GM12873 (cell line): ENCODE results near the gene KCNH8.

Experiments used
- TF ChIP-seq, protein P1 (sequence below): IDR thresholded peaks from 2 replicates; pipeline ENCODE4 v1.5.1; 2012; ENCODE audit warnings: low read depth, mild to moderate bottlenecking, moderate library complexity, low read length, control low read depth; ENCODE audit not compliant: insufficient read depth; ENCODE audit errors: missing control alignments

Gene KCNH8

GRCh38 chr3:19147905-19148767 lies at the start of gene KCNH8:
KCNH8 (plus strand) TSS chr3:19148510; CDS start chr3:19148720, 210 bp downstream.
- TF ChIP-seq, protein P1, sequence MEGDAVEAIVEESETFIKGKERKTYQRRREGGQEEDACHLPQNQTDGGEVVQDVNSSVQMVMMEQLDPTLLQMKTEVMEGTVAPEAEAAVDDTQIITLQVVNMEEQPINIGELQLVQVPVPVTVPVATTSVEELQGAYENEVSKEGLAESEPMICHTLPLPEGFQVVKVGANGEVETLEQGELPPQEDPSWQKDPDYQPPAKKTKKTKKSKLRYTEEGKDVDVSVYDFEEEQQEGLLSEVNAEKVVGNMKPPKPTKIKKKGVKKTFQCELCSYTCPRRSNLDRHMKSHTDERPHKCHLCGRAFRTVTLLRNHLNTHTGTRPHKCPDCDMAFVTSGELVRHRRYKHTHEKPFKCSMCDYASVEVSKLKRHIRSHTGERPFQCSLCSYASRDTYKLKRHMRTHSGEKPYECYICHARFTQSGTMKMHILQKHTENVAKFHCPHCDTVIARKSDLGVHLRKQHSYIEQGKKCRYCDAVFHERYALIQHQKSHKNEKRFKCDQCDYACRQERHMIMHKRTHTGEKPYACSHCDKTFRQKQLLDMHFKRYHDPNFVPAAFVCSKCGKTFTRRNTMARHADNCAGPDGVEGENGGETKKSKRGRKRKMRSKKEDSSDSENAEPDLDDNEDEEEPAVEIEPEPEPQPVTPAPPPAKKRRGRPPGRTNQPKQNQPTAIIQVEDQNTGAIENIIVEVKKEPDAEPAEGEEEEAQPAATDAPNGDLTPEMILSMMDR, result no peak

- TF ChIP-seq, protein P1, result no peak
These were observed 44.8 kb upstream of the KCNH8 start for GRCh38 chr3:19103510-19103909.

GRCh38 chr3:19104459-19104858 lies 43.9 kb upstream of the KCNH8 start:
- TF ChIP-seq, protein P1, result no peak

GRCh38 chr3:19105826-19106225 lies 42.5 kb upstream of the KCNH8 start:
- TF ChIP-seq, protein P1, result no peak

GRCh38 chr3:19106307-19106706 lies 42.0 kb upstream of the KCNH8 start:
- TF ChIP-seq, protein P1, result no peak

GRCh38 chr3:19107719-19108118 lies 40.6 kb upstream of the KCNH8 start:
- TF ChIP-seq, protein P1, result no peak

GRCh38 chr3:19110335-19110895 lies 37.9 kb upstream of the KCNH8 start:
- TF ChIP-seq, protein P1, result no peak
